T-helper 22 cell (primary cell): ENCODE data around the gene TMEM154.

Experiments used
- DNase-seq: peaks from one replicate; pipeline ENCODE4 v3.0.0-alpha.2; 2020; ENCODE audit warnings: low read depth

Gene TMEM154, protein sequence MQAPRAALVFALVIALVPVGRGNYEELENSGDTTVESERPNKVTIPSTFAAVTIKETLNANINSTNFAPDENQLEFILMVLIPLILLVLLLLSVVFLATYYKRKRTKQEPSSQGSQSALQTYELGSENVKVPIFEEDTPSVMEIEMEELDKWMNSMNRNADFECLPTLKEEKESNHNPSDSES

DNA sequence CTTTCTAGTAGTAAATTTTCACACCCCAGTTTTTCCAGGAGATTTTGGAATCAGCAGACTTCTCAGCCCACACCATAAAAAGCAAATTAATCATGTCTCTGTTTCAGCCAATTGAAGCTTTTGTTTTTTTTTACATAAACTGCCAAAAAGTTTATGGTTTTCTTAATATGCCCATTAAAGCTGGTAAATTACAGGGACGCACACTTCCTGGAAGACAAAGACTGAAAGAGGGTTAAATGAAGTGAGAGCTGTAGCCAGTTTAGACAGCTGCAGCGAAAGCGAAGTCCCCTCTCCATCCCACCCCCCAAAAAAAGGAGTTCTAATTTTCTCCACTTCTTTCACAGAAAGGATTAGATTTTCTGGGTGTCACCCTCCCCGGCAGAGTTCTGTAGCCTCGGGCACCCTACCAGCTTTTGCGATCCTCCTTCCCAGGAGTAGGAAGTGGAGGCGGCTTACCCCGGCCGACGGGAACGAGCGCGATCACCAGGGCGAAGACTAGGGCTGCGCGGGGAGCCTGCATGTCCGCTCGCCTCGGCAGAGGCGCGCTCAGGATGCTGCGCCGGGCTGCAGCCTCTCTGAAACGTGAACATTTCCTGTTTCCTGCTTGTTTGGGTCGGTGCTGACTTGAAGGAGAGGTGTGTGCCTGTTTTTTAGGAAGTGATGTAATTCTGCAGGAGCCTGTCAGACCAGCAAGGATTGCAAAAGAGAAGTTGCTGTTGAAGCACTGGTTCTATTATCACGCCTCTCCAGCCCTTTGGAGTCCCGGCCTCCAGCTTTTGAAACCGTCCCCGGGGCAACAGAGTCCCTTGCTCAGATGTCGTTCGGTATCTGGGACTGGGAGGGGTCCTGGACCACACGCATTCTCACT, at the start of gene TMEM154:
Gene TMEM154, minus strand, starts transcription at position 584 of the 868 bp plus-strand sequence. Its CDS starts 64 bp downstream, at position 520.
- DNase-seq, result peak; percentile 53

DNA sequence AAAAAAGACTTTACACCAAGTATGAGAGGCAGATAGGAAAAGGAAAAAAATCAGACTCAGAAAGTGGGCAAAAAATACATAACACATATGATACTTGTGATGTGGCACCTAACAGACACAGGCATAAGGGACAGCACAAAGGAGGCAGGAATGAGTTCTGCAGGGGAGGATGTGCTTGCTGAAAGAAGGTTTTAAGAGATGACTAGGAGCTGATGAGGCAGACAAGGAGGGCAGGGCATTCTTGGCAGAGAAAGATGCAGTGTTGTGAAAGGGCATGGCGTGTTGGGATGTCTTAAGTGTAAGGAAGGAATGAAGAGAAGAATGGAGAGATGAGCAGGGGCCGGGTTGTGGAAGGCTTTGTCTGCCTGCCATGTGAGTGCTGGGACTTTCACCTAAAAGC, 49.7 kb upstream of the TMEM154 start:
- no peak for DNase-seq

DNA sequence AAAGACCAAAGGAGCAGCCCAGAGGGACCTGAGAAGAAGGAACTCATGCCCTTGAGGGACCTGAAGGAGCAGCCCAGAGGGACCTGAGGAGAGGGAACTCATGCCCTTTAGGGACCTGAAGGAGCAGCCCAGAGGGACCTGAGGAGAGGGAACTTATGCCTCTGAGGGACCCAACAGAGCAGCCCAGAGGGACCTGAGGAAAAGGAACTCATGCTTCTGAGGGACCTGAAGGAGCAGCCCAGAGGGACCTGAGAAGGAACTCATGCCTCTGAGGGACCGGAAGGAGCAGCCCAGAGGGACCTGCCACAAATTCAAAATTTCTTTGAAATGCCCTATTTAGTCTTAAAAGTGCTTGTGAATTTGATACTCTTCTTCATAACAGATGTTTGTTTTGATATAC, 48.5 kb upstream of the TMEM154 start:
- DNase-seq, result no peak

DNA sequence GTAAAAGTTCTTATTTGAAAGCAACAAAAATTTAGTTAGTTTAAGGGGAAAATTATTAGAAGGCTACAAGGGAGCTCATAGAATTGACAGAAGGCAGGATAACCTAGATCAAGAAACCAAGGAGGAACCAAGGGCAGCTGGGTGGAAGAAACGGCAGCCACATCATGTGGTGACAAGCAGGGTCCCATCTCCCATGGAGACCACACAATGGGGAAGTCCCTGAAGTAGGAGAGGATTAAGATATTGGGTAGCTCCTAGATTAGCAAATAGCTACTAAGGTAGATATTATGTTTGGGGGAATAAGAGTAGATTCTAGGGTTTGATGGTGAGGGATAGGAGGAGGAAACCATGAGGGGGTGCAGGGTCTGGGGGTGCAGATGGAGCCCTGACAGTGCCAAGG, 48.0 kb upstream of the TMEM154 start:
- DNase-seq, result no peak

DNA sequence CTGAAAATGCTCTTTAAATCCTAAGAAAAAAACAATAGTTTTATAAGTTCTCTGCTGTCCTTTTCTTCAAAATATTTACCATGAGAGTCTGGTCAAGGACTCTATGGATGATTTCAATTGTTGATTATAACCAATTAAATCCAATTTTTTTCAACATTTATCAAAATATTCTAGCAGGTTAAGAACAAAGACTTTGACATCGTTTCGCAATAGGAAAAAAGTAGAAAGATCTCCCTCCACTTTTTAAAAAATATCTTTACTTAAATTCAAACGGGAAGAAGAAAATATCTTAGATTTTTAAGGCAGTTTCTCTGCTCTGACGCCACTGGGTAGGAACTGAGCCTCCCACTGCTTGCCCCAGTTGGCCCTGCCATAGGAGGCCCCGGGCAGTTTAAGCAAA, 44.7 kb upstream of the TMEM154 start:
- no peak for DNase-seq

DNA sequence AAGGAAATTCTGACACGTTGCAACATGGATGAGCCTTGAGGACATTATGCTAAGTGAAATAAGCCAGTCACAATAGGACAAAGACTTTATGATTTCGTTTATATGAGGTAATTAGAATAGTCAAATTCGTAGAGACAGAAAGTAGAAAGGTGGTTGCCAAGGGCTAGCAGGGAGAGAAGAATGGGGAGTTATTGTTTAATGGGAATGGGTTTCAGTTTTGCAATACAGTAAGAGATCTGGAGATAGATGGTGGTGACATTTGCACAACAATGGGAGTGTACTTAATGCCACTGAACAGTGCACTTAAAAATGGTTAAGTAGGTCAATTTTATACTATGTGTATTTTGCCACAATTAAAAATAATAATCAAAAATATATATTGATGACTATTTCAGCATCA, 43.4 kb upstream of the TMEM154 start:
- no peak for DNase-seq

DNA sequence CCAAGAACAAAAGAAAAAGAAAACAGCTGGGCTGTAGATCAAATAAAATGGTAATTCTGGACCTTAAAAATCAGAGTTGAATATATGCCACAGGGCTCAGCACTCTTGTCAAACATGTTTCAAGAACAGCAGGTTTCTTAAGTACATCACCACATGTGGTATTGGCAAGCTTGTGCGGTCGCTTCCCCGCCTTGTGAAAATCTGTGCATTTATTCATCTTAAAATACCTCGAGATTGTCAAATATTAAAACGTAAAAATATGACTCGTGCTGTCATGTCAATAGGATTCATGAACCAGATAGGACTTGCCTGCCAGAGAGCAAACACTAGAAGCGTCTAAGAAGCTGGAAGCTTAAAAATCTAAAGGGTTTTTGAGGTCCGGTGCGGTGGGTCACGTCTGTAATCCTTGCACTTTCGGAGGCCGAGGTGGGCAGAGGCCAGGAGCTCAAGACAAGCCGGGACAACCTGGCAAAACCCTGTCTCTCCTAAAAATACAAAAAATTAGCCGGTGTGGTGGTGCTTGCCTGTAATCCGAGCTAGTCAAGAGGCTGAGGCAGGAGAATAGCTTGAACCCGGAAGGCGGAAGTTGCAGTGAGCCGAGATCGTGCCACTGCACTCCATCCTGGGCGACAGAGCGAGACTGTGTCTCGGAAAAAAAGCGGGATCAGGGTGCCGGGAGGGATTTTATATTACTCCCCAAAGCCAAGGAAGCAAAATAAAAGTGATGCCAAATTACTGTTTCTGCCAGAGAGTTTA, 40.2 kb upstream of the TMEM154 start:
- no peak for DNase-seq

DNA sequence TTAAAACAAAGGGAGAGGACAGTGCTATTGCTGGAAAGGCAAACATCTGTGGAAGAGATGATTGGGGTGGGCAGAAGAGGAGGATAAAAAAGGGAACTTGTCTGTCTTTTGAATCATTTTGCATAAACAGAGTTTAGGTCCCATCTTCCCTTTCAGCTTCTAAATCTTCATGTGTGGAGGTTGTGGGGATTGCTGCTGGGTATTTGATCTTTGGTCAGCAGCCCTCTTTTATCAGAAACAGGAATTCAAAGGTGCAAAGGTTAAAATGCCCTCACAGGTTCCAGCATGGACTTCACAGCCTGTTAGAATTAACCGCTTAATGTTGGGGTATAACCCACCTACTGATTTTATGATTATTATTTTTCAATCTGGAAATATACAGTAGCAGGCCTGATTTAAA, 39.5 kb upstream of the TMEM154 start:
- DNase-seq, result no peak

DNA sequence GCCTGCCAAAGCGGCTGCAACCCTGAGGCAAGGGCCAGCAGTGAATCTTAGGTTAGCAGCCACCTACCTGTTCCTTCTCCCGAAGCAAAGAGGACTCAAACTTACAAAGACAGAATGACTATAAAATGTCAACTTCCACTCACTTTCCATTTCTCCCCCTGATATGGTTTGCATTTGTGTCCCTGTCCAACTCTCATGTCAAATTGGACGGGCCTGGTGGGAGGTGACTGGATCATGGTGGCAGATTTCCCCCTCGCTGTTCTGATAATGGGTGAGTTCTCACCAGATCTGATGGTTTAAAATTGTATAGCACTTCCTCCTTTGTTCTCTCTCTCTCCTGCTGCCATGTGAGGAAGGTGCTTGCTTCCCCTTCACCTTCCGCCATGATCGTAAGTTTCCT, 35.3 kb upstream of the TMEM154 start:
- DNase-seq, result no peak

DNA sequence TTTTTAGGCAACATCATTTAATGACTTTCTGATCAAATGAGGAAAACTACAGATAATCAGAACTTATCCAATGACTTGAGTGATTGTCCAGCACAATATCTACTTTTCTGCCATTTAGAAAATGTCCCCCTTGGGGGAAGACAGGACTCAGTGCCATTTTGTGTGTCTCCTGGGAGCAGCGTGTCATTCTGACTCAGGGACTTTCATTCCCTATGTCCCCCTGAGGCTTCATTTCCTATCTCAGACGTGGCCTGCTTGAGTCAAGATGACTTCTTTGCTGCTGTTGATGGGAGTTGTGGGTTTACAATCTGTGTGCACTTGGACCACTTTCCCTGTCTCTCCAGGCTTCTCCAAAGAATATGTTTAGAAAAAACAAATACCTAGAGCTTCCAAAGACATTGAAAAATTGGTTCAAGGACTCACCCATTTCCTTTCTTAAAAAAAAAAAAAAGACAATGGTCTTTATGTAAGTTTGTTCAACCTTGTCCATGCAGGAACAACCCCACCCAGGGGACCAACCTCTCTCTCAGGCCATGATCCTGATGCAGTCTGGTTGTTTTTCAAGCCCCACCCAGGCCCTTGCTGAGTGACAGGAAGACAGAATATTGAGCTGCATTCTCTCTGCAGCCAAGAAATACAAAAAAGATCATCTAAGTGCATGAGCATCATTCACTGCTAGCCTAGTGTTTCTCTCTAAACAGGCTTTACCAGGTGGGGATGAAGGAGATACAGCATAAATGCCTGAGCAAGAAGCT, 34.3 kb upstream of the TMEM154 start:
- DNase-seq, result no peak

DNA sequence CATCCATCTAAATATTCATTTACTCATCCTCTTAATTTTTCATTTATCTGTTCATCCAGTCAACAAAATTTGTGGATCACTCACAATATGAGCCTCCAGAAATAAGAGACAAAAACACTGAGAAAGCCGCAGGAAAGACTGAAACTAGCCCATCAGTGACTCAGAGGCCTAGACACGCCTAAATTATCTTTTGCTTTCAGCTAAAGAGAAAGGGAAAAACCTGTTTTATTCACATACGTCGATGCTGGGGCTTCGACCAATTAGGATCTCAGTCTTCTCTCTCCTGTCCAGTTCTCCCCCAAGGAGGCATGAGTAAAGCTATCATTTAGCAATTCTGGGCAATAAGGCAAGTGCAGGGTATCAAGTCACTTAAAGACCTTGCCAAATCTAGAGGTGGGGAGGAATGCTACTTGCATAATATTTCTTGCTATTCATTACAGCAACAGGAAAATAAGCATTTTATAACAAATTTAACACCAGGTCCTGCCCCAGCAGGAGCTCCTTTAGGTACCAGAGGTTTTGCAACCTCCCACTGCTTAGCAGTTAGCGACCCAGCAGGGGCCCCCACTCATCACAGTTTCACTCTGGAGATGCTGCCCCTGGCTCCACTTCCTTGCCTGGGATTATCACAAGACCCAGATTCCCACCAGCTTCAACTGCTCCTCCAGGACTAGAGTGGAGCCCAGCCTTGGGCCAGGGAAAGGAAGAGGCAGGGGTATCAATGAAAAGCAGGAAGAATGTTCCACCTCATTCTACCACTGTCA, 30.1 kb upstream of the TMEM154 start:
- no peak for DNase-seq

DNA sequence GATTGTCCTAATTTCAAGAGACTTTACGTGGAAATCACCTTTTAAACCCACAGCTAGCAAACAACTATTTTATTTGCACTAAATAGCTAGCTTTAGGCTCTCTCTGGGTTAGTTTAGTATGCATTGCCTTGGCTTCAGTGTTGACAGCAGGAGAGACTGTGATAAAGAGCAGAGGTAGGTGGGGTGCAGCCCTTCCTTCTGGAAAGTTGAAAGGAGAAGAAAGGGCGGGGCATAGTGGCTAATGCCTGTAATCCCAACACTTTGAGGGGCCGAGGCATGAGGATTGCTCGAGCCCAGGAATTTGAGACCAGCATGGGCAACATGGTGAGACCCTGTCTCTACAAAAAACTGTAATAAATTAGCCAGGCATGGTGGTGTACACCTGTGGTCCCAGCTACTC, 29.0 kb upstream of the TMEM154 start:
- DNase-seq, result no peak

DNA sequence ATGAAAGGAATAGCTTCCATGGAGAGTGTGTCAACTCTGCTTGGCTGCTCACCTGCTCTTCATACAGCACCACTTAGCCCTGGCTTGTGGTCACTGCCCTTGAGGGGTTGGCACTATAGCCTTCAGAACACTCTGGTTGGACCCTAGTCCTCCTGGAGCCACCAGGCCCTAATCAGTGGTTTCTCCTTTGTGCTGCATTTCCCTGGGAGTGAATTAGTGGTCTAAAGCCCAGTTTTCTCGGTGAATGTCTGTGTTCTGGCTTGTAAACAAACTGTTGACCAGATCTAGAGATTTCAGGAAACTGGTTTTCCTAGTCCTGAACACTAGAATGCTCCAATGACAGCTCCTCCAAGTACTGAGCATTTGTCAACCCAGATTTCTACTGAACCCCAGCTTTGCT, 28.6 kb upstream of the TMEM154 start:
- no peak for DNase-seq

DNA sequence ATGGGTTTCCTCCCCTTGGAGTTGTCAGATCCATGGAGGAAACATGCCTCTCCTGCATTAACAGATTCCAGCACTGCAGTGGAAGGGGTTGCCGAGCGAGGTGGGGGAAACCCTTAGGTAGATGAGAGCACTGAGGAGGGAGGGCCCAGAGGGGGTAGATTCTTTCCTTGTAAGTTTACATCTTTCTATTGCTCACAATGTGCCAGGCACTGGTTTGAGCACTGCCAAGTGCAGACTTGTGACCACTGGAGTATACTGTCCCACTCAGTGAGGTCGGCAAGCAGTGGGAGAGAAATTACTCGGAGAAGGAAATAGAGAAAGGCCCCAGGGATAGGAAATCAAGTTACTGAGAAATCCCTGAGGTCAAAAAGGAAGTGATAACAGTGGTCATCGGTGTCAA, 27.8 kb upstream of the TMEM154 start:
- no peak for DNase-seq

DNA sequence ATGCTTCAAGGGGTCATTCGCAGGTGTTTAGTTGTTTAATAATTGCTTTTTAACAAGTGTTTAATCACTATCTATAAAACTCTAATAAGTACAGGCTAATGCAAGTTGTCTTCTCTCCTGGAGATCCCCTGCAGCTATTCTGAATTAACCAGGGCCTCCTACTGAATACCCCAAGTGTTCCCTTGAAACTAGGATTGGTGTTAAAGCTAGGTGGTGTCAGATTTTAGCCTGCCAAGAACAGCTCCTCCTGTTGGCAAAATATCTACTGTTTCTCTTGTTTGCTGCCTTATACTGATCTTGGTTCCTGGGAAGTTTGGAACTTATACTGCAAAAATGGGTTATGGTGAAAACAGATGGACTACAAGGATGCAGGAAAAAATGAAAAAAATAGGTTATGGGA, 26.1 kb upstream of the TMEM154 start:
- no peak for DNase-seq

DNA sequence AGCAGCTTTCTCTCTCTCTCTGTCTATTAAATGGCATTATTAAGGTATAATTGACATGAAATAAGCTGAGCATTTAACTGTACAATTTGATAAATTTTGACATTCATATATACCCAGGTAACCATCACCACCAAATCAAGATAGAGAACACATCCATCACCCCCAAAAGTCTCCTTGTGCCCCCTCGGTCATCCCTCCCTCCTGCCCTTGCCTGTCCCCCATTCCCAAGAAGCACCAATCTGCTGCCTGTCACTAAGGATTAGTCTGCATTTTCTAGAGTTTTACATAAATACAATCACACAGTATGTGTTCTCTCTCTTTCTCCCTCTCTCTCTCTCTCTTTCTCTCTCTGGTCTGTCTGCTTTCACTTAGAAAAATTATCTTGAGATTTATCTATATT, 25.0 kb upstream of the TMEM154 start:
- no peak for DNase-seq

DNA sequence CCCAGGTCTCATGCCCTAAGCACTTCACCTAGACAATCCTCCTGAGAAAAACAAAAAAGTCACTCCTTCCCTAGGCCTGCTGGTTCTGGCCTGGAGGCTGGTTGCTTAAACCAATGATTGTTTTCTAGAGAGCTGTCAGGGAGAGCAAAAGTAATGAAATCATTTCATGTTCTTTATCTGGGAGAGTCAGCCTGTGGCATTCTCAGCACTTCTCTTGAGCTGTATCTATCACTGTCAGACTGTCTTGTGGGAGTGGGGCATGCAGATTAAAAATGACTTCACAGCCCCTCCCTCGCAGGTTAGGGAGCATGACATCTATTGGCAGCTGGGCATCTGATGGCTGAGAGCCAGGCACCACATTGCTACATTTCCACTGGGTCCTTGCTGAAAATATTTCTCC, 20.4 kb upstream of the TMEM154 start:
- DNase-seq, result no peak

DNA sequence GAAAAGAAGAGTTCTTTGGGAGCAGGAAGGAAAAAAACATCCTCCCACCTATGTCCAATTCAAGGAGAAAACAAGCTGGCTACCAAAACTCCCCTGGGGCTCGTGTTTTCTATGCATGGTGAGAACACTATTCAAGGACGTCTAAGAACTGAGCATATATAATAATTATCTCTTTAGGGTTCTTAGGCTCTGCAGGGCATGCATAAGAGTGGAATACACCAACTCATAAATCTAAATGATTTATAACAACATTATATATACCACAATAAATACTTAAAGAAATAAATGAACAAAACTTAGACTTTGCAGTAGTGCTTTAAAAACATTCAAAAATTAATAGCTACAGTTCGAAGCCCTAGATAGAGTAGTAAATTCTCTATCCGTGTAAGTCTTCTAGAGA, 19.5 kb upstream of the TMEM154 start:
- no peak for DNase-seq

DNA sequence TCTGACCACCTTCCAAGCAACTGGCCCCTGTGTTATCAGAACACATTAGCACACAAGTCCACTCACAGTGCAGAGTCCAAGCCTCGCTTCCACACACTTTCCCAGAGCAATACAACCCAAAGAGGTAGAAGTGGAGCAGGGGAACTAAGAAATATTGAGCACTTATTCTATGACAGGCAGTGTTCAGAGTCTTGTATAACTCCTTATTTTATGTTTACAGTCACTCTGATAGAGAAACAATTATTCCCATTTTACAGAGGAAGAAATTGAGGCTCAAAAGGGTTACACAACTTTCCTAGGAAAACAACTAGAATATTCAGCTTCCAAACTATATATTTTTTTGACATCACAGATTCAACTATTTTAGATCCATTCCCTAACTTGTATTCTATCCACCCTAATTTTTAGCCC, 18.3 kb upstream of the TMEM154 start:
- DNase-seq, result no peak

DNA sequence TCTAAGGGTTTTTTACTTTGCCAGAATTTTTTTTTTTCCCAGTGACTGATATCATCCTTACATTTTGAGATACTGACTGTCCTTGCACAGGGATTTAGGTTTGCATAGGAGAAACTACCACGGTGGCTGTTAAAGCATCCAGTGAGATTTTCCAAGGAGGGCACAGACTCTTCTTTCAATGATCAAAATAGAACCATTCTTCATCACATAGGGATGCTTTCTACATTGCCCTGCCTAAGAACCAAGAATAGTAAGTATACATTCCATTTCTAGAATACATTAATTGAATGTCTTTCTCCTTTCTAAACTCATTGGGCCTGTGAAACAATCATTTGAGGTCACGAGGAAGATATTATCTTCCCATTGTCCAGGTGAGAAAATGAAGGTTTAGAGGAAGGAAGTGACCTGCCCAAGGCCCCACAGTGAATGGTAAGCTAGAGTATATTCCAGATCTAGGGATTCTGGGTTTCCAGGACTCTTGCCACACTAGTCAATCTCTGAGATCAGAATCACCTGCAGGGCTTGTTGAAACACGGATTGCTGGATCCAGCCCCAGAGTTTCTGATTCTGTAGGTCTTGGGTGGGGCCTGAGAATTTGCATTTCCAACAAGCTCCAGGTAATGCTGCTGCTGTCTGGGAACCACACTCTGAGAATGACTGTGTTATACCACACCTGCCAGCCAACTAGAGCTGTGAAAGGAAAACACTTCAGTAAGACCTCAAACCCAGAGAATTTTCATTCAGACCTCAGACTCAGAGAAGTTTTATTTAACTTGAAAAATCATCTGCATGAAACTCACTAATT, 17.7 kb upstream of the TMEM154 start:
- DNase-seq, result no peak
